HG03159 (cell line): ENCODE data around the gene SLC25A13.

Experiments
- ATAC-seq: cut with Tn5 transposase; IDR thresholded peaks from one replicate; pipeline ENCODE4 v1.9.1; 2021; ENCODE audit warnings: mild to moderate bottlenecking, moderate library complexity; ENCODE audit not compliant: unreplicated experiment

The SLC25A13 gene

DNA sequence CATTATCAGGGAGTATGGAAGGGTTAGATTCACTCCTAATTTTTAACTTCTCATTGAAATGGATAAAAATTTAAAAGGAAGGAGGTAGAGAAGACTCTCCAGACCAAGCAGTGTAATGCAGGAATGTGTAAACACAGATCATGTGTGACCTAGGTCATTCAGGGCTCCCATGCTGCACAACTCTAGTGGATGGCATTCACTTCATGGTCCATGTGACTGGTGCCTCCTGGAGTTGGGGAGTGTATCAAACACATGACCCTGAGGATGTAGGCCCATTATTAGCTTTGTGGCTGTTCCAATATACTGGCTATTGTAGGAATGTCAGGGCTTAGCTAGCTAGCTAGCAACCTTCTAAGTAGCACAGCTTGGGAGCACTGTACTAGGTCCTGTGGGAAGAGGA, 109.9 kb downstream of the SLC25A13 start:
- no peak for ATAC-seq

DNA sequence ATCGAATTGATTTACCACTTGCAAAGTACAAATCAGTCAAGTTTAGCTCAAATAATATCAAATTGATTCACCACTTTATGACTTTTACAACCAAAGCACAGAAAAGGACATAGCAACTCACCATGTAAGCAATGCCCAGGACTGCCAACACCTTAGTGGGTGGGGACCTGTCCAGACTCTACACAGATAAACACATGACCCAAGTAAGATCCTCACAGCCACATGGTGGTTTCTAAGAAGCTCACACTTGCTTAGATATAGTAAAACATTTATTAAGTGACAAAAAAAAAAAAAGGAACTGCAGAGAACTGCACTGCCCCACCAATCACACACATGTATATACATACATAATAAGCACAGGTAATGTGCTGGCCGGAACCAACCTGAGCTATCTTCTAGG, 116.2 kb downstream of the SLC25A13 start:
- no peak for ATAC-seq

DNA sequence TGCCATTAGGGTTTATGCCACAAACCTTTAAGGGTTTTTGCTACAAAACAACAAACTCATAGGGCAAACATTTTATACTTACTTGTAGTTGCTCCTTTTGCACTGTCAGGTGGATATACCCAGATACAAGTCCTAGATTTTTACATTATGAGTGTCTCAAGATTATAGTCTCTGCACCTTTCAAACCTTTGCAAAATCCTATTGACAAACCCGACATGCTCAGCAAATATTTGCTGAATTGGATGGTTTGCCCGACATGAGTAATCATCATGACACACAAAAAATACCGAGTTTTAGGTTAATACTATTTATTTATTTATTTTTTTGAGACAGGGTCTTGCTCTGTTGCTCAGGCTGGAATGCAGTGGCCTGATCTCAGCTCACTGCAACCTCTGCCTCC, 117.3 kb downstream of the SLC25A13 start:
- no peak for ATAC-seq

DNA sequence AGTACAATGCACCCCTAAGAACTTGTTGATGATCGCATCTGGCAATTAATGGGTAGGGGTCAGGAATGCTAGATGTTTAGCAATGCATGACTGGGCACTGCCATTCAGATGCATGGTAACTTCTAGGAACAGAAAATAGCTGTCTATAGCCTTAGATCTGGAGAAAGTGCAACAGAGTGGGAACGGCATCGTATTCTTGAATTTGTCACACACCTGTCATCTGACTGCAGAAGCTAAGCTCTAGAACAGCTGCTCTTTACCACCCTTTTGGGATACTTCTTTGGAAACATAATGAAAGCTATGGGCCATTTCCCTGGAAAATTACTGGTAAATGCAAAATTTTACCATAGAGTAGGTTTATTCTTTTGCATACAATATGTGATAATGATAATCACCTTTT, 118.1 kb downstream of the SLC25A13 start:
- ATAC-seq: no peak

DNA sequence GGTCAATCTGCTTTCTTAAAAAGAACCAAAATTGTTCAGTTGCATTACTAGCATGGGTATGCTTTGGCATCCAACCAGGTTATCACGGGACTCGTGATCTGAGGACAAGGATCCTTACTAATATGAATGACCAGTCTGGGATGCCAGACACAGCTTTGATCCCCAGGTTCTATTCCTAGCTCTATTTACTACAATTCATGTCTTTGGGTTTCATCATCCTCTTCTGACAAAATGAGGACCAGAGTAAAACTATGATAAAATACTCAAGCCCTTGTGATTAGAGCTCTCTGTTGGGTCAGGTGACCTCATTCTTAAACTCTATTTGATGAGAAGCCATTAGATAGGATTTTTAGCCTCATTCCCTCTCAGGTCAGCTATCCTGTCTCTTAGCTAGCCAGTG, 119.8 kb downstream of the SLC25A13 start:
- ATAC-seq: no peak

DNA sequence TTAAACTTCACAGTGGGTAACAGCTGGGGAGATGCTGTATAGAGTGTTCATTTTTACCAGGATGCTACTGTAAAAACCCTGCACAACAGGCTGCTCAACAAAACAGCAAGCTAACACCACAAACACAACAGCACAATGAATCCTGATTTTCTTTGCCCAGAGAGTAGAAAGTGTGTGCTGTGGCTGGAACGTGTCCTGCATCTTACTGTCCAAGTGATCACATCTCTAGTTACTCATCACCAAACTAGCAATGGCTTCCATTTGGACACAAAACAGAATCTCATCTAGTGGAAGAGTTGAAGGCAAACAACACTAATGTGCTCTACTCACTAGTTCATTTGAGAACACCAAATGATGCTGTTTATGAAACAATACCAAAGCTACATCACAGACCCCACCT, 121.2 kb downstream of the SLC25A13 start:
- no peak for ATAC-seq

DNA sequence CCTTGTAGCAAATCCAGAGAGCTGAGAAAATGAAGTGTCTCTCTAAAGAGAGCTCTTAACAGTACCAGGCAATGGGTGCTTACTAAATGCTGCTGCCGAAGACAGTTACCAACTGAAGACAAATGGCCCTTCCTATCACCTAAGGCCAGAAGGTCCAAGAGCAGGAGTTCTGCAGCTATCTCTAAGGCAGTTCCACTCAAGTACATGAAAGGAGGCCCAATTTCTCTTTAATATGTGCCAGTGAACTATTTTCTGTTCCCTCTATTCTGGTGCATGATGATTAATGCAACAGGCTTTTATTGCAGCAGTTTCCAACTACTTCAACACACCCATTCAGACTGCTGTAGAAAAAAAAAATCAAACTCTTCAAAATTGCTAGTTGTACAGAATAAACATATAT, 122.5 kb downstream of the SLC25A13 start:
- ATAC-seq: no peak

DNA sequence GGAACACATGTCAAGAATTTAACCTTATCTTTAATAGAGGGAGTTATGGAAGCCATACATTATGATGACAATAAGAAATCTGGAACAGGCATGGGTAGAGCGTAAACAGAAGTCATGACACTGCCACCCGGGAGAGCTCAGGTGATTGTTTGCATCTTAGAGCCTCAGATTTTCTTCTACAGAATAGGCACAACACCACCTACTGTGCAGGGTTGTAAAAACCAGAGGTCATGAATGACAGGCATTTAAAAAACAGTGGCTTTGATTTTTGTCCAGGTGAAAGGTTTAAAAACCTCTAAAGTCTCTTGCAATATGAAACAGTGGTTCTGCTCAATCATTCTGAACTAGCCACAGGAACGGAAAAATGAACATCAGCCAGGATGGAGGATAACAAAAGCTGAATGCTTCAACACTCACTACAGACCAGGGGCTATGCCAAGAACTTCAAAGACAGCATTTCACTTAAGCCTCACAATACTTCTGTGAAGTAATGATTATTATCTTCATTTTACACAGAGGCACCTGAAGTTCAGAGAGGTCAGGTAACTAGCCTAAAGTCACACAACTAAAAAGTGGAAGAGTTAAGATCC, 123.8 kb downstream of the SLC25A13 start:
- ATAC-seq: no peak

DNA sequence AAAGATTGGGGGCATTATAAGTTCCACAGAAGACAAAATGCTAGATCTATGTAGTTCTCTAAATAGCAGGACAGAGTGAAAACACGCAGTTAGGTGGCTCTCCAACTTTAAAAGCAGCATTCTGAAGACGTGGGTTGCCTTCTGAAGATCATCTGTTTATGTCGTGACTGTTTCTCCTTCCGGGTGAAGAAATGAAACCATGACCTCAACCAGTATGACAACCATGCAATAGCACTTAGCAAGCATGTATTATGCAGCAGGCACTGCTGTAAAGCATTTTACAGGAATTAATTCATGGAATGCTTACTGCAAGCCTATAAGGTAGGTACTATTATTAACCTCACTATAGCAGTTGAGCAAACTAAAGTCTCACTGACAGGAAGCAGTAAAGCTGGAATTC, 125.2 kb downstream of the SLC25A13 start:
- ATAC-seq: no peak

DNA sequence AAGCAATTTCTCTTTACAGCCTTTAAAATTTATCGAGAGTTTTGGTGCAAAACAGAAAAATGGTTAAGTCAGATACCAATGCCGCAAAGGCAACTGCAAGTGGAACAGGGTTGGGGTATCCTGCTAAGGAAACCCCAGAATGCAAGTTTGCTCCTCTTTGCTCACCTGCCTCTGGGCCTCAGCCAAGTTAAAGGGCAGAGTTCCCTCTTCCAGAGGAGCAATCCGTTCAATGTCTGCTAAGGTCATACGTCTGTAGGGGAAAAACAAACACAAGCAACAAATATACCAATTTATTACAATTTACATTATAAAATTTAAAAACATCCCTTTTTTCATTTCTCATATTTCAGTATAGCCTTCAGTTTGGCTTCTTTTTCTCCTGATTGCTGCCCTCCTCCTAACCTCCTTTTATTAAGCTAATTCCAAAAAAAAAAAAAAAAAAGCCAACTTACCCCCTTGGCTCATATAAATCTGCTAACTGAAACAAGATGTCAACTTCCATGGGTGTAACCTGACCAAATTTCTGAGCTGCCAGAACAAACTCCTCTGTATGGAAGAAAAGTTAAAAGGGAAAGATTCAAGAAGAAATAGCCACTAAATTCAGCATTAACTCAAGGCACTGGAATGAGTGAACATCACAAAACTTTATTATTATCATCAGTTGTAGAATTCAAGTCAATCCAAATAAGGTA, 132.6 kb downstream of the SLC25A13 start:
- ATAC-seq: no peak

DNA sequence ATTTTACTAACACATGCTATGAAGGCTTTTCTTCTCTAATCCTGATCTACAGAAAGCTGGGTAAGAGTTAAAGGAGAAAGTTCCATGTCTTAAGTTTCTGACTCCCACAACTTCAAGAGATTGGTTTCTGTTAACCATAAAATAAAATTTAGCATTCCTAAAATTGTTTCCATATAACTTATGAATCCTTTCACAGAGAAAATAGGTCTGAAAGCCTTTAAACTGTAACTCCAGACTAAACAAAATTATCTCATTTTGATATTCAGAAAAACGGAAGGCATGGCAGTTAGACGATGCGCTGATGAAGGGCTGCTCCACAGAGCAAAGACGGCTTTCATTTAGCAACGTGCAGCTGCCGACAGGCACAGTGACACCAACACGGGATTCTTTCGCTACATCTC, 133.3 kb downstream of the SLC25A13 start:
- no peak for ATAC-seq

DNA sequence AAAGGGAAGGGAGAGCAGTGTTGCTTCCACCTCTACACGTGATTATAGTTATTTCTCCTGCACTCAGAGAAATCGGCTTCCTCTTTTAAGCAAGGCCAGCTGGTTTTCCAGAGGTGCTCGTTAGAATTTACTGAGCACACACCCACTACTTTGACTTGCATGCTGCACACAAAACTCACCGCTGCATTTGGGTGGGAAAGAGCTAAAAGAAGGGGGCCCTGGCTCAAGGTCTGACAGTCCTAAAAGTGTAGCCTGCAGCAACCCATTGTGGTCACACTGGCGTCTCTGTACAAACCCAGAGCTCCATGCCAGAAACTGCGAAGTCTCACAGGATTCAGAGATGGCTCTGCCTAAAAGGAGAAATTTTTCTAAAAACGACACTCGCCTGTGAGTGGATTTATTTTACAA, 133.7 kb downstream of the SLC25A13 start:
- no peak for ATAC-seq

DNA sequence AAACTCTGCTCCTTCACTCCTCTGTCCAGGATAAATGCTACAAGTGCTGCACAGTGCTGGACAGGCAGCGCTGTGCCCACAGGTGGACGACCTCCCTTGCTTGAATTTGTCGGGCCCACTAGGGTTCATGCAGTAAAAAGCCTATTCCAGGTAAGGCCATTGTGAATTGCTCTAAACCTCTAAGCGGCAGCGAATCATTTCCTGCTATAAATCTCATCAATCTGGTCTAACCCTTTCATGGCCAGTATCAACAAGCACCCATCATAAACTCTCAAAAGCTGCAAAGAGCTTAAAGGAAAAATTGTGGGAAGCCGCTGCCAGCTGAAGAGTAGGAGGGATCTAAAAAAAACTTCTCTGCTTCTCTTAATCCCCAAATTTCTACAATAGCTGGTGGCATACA, 134.2 kb downstream of the SLC25A13 start:
- ATAC-seq: no peak

DNA sequence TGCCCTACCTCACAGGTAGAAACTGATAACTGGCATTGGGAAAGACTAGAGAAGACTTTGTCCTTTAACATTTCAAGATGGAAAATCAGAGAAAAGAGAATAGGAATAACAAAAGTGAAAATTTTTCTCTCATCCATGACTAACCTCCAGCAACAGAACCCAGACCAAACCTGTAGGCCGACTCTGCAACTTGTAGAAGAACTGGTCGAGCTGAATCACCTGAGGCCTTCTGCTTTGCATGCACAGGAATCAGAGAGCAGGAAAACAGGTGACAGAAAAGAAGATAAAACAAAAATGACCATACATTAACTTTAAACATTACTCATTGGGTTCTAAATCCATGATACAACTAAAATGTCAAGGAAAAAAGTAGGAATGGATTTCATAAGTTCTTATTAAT, 137.1 kb downstream of the SLC25A13 start:
- no peak for ATAC-seq

DNA sequence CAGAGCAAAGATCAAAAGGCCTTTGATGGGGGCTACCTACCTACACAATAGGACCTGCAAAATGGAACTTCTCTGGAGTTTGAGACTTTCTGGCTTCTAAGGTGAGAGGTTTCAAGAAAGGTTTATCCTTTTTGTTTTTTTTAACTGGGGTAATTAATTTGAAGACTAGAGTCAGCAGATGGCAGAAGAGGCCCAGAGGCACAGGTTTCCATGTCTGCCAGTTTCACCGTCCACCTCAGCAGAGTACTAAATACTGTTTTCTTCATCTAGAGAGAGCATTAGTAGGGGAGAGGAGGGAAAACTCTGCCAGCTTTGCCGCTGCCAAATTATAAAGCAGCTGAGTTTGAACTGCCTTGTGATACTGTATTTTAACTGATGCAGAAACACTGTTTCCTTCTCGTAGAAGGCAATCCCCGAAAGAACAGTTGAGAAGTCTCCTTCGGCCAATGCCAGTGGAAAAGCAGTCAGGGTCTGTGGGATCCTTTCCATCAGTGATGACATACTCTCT, 138.7 kb downstream of the SLC25A13 start:
- no peak for ATAC-seq

DNA sequence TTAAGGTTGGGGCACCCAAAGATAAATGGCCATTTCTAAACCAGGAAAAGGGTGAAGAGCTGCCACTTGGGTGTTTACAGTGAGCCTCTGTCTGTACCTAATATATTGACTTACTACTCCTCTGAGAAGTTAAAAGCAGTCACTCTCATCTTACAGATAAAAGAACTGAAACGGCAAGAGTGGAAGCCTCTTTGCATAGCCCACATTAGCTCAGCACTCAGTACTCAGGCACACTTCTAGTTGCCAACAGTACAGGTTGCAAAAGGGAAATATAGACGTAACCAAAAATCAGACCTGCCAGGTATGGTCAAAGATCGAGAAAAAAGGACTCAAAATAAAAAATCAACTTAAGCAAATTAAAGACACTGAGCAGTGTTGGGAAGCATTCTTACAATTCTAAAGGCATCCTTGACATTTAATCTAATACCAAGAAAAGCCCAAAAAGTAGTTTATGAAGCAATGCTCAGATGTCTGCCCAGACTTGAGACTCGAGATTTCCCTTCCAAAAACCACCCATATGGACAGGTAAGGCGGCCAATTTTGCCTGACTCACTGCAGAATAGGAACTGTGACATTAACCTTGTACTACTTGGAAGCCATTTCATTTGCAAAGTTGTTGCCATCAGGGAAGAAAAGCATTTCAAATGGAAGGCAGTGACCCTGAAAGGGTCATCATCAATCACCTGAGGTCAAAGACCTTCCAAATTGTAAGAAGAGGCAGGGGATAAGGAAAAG, 139.3 kb downstream of the SLC25A13 start:
- no peak for ATAC-seq

DNA sequence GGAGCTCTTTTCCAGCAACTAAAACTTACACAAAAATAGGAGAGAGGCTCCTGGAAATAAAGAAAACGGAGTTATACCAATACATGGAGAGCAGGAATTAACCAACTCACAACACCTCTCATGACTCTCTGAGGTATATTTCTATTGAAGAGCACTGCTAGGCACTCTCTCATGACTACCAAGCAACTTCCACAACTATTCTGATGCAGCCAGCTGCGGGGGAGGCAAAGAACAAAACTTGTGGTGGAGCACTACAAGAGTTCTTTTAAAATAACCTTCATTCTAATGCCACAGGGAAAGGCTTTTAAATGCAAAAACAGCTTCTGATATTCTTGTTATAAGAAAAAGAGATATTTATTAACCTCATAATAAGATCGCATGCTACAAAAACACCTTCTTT, 140.7 kb downstream of the SLC25A13 start:
- no peak for ATAC-seq

DNA sequence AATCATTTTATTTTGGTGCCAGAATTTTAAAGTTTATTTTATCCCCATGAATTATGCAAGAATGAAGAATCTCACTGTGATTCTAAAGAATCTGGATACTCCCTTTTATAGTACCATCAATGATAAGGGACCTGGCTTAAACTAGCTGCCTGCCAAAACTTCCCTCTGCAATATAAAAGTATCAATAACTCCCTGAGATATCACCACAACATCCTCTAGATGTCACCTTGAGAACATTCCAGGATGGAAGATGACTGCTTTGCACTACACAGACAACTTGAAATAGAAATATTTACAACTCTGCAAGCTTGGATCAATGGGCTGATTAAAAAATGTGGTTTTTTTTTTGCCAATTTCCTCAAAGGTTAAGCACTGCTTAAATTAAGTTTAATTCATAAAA, 142.1 kb downstream of the SLC25A13 start:
- ATAC-seq: no peak

DNA sequence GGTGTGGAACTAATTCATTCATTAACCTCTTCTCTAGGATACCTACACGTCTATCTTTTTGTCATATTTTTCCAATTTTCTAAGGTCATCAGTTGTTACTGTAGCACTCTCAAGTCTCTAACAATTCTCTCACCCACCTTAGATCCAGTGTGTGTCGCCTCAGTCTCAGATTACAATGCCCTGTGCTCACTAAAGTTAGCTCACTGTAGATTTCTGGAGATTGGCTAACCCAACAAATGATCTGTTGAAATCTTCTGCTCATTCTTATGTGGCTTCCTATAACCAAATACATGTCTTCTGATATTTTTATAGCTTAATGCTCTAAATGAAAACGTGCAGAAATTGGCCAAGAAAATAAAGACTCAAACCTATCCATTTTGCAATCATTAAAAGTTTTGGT, 142.6 kb downstream of the SLC25A13 start:
- no peak for ATAC-seq

DNA sequence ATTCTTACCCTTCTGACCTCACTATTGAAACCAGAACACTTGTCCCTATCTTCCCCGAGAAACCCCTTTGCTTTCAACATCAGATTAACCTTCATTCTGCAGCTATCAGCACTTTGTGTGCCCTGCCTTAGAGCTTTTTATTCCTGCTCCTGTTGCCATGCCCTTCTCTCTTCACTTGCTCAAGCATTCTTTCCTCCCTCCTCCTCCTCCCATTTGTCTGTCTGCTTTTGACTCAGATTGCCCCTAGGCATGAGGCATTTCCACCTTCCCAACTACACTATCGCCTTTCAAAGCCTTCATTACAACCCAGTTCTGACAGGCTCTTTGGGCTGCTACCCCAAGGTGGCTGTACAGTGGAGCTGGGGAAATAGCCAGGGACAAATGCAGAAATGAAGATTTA, 143.3 kb downstream of the SLC25A13 start:
- ATAC-seq: no peak

DNA sequence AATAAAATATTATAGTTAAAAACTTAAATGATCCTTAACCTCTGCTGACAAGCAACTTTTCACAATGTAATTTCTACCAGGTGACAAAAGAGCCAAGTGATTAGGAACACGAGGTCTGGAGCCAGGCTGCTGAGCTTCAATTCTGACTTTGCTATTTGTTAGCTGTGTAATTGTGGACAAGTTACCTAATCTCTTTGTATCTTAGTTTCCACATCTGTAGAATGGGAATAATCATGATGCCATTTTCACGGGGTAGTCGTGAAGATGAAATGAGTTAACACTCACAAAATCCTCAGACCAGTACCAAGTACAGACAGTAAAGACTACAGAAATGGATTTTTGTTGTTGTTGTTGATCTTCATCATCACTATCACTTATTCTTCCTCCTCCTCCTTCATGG, 144.5 kb downstream of the SLC25A13 start:
- no peak for ATAC-seq

DNA sequence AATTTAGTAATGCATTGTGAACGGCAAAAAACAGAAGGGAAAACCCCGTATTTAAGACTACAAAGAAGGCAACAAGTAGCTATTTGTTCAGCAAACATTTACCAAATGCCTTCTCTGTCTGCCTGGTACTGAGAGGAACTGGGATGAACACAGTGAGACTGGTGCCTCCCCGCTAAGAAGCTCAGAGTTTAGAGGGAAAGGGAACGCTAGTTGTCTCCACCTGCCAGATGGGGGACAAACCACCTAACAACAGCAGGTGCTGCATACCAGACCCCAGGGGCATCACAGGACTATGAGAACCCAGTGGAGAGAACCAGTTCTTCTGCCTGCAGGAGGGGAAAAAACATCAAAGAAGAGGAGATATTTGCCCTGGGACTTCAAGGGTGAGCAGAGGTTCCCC, 147.1 kb downstream of the SLC25A13 start:
- ATAC-seq: no peak
